ENCODE measurements around the gene KIF3B. TPM values are rescaled to one million over a fixed set of nuclear protein-coding genes. Genes with fewer than 3 reads are reported as not detected.

The KIF3B gene
- total and polyA plus RNA-seq, 2 of the 13 experiments (the other 11 are each of a cell fraction or from before 2014, with no cell fraction given) = 23.6 to 28.8 TPM

DNA sequence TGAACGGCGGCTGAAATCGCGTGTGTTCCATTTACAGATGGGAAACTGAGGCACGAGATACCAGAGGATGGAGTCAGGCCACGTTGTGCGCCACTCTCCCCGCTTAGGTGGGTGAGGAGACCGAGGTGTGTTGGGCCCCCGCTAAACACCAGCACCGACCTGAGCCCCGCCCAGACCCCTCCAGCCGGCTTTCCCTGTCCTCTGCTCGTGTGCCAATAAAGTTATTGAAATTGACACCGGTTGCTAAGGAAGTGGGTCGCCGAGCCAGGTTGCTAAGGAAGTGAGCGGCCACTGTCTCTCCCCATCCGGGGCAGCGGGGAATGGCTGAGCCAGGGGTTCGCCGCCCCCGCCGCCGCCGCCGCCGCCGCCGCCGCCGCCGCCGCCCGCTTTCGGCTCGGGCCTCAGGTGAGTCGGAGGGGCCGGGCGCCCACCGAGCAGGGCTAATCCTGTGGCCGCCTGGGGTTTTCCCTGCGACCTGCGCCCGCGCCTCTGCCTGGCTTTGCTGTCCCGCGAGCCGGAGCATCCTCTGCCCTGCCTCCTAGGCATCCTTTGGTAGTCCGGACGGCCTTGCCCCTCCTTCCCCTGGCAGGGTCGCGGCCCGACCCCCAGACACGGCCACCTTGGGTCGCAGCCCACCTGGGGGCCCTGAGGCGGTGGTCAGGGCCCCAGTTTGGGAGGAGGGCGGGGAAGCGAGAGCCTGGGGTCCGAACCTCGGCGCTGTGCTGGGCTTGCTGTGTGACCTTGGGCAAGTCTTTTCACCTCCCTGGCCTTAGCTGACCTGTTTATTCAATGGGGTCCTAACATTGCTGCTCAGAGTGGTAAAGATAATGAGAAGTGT, at the start of gene KIF3B (continued):
- TF ChIP-seq, protein P1, sequence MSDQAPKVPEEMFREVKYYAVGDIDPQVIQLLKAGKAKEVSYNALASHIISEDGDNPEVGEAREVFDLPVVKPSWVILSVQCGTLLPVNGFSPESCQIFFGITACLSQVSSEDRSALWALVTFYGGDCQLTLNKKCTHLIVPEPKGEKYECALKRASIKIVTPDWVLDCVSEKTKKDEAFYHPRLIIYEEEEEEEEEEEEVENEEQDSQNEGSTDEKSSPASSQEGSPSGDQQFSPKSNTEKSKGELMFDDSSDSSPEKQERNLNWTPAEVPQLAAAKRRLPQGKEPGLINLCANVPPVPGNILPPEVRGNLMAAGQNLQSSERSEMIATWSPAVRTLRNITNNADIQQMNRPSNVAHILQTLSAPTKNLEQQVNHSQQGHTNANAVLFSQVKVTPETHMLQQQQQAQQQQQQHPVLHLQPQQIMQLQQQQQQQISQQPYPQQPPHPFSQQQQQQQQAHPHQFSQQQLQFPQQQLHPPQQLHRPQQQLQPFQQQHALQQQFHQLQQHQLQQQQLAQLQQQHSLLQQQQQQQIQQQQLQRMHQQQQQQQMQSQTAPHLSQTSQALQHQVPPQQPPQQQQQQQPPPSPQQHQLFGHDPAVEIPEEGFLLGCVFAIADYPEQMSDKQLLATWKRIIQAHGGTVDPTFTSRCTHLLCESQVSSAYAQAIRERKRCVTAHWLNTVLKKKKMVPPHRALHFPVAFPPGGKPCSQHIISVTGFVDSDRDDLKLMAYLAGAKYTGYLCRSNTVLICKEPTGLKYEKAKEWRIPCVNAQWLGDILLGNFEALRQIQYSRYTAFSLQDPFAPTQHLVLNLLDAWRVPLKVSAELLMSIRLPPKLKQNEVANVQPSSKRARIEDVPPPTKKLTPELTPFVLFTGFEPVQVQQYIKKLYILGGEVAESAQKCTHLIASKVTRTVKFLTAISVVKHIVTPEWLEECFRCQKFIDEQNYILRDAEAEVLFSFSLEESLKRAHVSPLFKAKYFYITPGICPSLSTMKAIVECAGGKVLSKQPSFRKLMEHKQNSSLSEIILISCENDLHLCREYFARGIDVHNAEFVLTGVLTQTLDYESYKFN (CRISPR knock-in tag; conservative IDR thresholded peaks at IDR 0.05) = peak; percentile 51; the same call in 1 of the 2 replicates
- no peak for TF ChIP-seq CENPX (CRISPR knock-in tag; IDR thresholded peaks at IDR 0.05)
- TF ChIP-seq RXRA (CRISPR knock-in tag; IDR thresholded peaks at IDR 0.05) = peak; percentile 61; the same call in 1 of the 2 replicates
- TF ChIP-seq PAX8 (CRISPR knock-in tag; IDR thresholded peaks at IDR 0.05; ENCODE audit: borderline replicate concordance) = peak; percentile 65
- TF ChIP-seq, protein P2, sequence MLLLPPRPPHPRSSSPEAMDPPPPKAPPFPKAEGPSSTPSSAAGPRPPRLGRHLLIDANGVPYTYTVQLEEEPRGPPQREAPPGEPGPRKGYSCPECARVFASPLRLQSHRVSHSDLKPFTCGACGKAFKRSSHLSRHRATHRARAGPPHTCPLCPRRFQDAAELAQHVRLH (CRISPR knock-in tag; IDR thresholded peaks at IDR 0.05; ENCODE audit: borderline replicate concordance, low read depth) = no peak; the same call in 1 of the 2 replicates
- no peak for TF ChIP-seq HNRNPUL1 (IDR thresholded peaks at IDR 0.05; ENCODE audit: low read depth, low read length)
- 0 out of 2 replicates have a peak, but pooled peaks have one; percentile 18 for TF ChIP-seq TOE1 (CRISPR knock-in tag; IDR thresholded peaks at IDR 0.05)
- TF ChIP-seq, protein P3, sequence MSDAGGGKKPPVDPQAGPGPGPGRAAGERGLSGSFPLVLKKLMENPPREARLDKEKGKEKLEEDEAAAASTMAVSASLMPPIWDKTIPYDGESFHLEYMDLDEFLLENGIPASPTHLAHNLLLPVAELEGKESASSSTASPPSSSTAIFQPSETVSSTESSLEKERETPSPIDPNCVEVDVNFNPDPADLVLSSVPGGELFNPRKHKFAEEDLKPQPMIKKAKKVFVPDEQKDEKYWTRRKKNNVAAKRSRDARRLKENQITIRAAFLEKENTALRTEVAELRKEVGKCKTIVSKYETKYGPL (CRISPR knock-in tag; IDR thresholded peaks at IDR 0.05) = no peak
- no peak for TF ChIP-seq ZNF773 (CRISPR knock-in tag; IDR thresholded peaks at IDR 0.05; ENCODE audit: borderline replicate concordance)
- 0 out of 2 replicates have a peak, but pooled peaks have one; percentile 61 for TF ChIP-seq ZNF136 (CRISPR knock-in tag; IDR thresholded peaks at IDR 0.05; ENCODE audit: low read depth)
- TF ChIP-seq RFXANK (CRISPR knock-in tag; IDR thresholded peaks at IDR 0.05) = no peak
- TF ChIP-seq, protein P4, sequence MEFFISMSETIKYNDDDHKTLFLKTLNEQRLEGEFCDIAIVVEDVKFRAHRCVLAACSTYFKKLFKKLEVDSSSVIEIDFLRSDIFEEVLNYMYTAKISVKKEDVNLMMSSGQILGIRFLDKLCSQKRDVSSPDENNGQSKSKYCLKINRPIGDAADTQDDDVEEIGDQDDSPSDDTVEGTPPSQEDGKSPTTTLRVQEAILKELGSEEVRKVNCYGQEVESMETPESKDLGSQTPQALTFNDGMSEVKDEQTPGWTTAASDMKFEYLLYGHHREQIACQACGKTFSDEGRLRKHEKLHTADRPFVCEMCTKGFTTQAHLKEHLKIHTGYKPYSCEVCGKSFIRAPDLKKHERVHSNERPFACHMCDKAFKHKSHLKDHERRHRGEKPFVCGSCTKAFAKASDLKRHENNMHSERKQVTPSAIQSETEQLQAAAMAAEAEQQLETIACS (CRISPR knock-in tag; IDR thresholded peaks at IDR 0.05) = no peak
- no peak for TF ChIP-seq FOXA1 (IDR thresholded peaks at IDR 0.05)
- TF ChIP-seq FOXA1 (CRISPR knock-in tag; IDR thresholded peaks at IDR 0.05) = peak; percentile 51; the same call in 1 of the 2 replicates
- TF ChIP-seq ZNF543 (CRISPR knock-in tag; IDR thresholded peaks at IDR 0.05) = no peak; the same call in none of the 2 replicates
- peak; percentile 86 for TF ChIP-seq ZBTB7B (CRISPR knock-in tag; IDR thresholded peaks at IDR 0.05)
- TF ChIP-seq SMAD1 (CRISPR knock-in tag; IDR thresholded peaks at IDR 0.05; ENCODE audit: borderline replicate concordance, low read depth) = no peak
- peak; percentile 38; the same call in 1 of the 2 replicates for TF ChIP-seq BHLHE40 (IDR thresholded peaks at IDR 0.05; ENCODE audit: low read length)
- TF ChIP-seq PHF20 (CRISPR knock-in tag; IDR thresholded peaks at IDR 0.05) = peak; percentile 94
- no peak for TF ChIP-seq HOXA9 (CRISPR knock-in tag; IDR thresholded peaks at IDR 0.05; ENCODE audit: borderline replicate concordance)
- TF ChIP-seq ZNF749 (CRISPR knock-in tag; IDR thresholded peaks at IDR 0.05; ENCODE audit: borderline replicate concordance) = no peak
- TF ChIP-seq, protein P5, sequence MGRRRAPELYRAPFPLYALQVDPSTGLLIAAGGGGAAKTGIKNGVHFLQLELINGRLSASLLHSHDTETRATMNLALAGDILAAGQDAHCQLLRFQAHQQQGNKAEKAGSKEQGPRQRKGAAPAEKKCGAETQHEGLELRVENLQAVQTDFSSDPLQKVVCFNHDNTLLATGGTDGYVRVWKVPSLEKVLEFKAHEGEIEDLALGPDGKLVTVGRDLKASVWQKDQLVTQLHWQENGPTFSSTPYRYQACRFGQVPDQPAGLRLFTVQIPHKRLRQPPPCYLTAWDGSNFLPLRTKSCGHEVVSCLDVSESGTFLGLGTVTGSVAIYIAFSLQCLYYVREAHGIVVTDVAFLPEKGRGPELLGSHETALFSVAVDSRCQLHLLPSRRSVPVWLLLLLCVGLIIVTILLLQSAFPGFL (CRISPR knock-in tag; IDR thresholded peaks at IDR 0.05) = 0 out of 2 replicates have a peak, but pooled peaks have one; percentile 8
- no peak for TF ChIP-seq ZBTB21 (CRISPR knock-in tag; IDR thresholded peaks at IDR 0.05)
- peak; percentile 75; the same call in 1 of the 2 replicates for TF ChIP-seq FOXK1 (CRISPR knock-in tag; IDR thresholded peaks at IDR 0.05; ENCODE audit: borderline replicate concordance, low read depth)
